Fibroblast of pulmonary artery (primary cell): ENCODE measurements around the gene FAXDC2.

Source experiments
- DNase-seq: peaks from one replicate; pipeline ENCODE4 v3.0.0-alpha.2; 2010; ENCODE audit warnings: low read depth
- H3K4me3 ChIP-seq: replicated peaks from 2 replicates; pipeline ENCODE4 v1.5.1; 2011; ENCODE audit warnings: low read depth, mild to moderate bottlenecking, control low read depth, low read length, moderate library complexity
- CTCF ChIP-seq: IDR thresholded peaks from 2 replicates; pipeline ENCODE4 v1.5.1; 2011; ENCODE audit warnings: mild to moderate bottlenecking, control low read depth, low read length, inconsistent platforms; ENCODE audit errors: missing control alignments

Gene FAXDC2

GRCh38 chr5:154861946-154862345, 11.5 kb upstream of the FAXDC2 start:
- TF ChIP-seq CTCF: no peak
- DNase-seq: no peak
- no peak overlapping the region for H3K4me3 ChIP-seq

- H3K4me3 ChIP-seq: peak overlapping the region; percentile 59
- TF ChIP-seq CTCF: no peak
- DNase-seq: no peak
Observed at GRCh38 chr5:154860765-154861164, 10.4 kb upstream of the FAXDC2 start.

- peak; percentile 72 for DNase-seq
- TF ChIP-seq CTCF: no peak
- peak overlapping the region; percentile 59 for H3K4me3 ChIP-seq
Observed at GRCh38 chr5:154860123-154860522, 9.7 kb upstream of the FAXDC2 start.

- no peak for DNase-seq
- no peak for TF ChIP-seq CTCF
- H3K4me3 ChIP-seq: peak overlapping the region; percentile 59
Observed at GRCh38 chr5:154858972-154859871, 8.8 kb upstream of the FAXDC2 start.

- DNase-seq: peak; percentile 99
- TF ChIP-seq CTCF: no peak
- H3K4me3 ChIP-seq: peak within 1 kb of the TSS; percentile 59
Observed at GRCh38 chr5:154858297-154858971, 8.0 kb upstream of the FAXDC2 start, which contains the start of gene CNOT8. Gene CNOT8, plus strand, starts transcription at chr5:154858627. Its CDS starts 4,652 bp downstream, at chr5:154863279.

- no peak for TF ChIP-seq CTCF
- H3K4me3 ChIP-seq: peak overlapping the region; percentile 59
- peak; percentile 96 for DNase-seq
Observed at GRCh38 chr5:154857530-154858296, 7.3 kb upstream of the FAXDC2 start.
